Sigmoid colon (tissue), 4 donors: Measurements from ENCODE around the gene KLHL40.

Experiments used
- POLR2AphosphoS5 ChIP-seq, 4 donors: sonication (generic); formaldehyde crosslinking; IDR thresholded peaks; one replicate each; pipeline ENCODE4 v1.6.1; 2017; ENCODE audit warnings: antibody characterized with exemption in 4 of 4
- TF ChIP-seq, protein P1 (sequence below), 4 experiments: fragments of 450-650 bp in 3 of 4; fragments of 200-600 bp in 1 of 4; IDR thresholded peaks; one replicate each; pipeline ENCODE4 v1.5.1; 2016 to 2019; ENCODE audit warnings: antibody characterized with exemption in 4 of 4, mild to moderate bottlenecking in 3 of 4, moderate library complexity in 2 of 4

DNA sequence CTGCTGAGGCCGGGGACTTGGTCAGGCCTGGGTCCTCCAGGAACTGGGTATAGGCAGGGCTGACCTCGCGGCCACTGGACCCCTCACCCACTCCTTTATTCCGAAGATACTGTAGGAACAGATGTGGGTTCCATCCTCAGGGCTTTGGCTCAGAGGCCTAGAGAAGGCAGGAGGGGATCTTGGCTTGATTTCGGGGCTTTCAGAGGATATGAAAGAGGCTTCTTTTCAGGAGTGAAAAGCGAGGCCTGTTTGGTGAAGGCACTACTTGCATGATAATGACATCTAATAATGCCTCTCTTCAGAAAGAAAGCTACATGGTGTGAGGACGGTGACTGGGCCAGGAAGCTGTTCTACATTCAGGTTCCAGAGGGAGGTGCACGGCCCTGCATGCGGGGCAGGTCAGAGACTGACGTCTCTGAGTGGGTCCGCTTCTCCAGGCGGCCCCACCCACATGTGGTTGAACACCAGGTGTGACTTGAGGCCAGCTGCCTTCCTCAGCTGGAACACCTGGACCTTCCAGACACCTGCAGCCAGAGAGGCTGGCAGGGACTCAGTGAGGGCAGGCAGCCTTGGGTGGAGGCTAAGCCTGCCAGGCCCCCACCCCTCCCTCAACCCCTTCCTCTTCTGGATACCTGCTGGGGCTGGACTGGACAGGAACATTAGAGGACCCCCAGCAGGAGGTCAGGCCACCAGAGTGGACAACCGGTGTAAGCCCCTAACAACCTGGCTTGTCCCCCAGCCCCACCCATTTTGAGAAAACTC is 48.3 kb downstream of the KLHL40 start:
- TF ChIP-seq, protein P1, sequence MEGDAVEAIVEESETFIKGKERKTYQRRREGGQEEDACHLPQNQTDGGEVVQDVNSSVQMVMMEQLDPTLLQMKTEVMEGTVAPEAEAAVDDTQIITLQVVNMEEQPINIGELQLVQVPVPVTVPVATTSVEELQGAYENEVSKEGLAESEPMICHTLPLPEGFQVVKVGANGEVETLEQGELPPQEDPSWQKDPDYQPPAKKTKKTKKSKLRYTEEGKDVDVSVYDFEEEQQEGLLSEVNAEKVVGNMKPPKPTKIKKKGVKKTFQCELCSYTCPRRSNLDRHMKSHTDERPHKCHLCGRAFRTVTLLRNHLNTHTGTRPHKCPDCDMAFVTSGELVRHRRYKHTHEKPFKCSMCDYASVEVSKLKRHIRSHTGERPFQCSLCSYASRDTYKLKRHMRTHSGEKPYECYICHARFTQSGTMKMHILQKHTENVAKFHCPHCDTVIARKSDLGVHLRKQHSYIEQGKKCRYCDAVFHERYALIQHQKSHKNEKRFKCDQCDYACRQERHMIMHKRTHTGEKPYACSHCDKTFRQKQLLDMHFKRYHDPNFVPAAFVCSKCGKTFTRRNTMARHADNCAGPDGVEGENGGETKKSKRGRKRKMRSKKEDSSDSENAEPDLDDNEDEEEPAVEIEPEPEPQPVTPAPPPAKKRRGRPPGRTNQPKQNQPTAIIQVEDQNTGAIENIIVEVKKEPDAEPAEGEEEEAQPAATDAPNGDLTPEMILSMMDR (IDR thresholded peaks at IDR 0.05): no peak
- no peak for TF ChIP-seq POLR2AphosphoS5 (IDR thresholded peaks at IDR 0.05)
